Esophagus squamous epithelium (tissue), 4 donors: ENCODE measurements around the gene AQP12B.

Experiments
- POLR2A ChIP-seq, 4 donors: fragments of 450-650 bp; IDR thresholded peaks; one replicate each; pipeline ENCODE4 v1.6.1; 2017; ENCODE audit warnings: antibody characterized with exemption in 4 of 4, mild to moderate bottlenecking in 4 of 4, moderate library complexity in 3 of 4
- TF ChIP-seq, protein P1 (sequence below), 6 experiments: fragments of 450-650 bp in 4 of 6; fragments of 200-600 bp in 2 of 6; sonication (generic) in 2 of 6; IDR thresholded peaks; one replicate each; pipeline ENCODE4 v1.5.1; 2016 to 2019; ENCODE audit warnings: antibody characterized with exemption in 6 of 6, mild to moderate bottlenecking in 4 of 6, moderate library complexity in 4 of 6

GRCh38 chr2:240630771-240631547 lies 51.7 kb downstream of the AQP12B start:
- TF ChIP-seq, protein P1, sequence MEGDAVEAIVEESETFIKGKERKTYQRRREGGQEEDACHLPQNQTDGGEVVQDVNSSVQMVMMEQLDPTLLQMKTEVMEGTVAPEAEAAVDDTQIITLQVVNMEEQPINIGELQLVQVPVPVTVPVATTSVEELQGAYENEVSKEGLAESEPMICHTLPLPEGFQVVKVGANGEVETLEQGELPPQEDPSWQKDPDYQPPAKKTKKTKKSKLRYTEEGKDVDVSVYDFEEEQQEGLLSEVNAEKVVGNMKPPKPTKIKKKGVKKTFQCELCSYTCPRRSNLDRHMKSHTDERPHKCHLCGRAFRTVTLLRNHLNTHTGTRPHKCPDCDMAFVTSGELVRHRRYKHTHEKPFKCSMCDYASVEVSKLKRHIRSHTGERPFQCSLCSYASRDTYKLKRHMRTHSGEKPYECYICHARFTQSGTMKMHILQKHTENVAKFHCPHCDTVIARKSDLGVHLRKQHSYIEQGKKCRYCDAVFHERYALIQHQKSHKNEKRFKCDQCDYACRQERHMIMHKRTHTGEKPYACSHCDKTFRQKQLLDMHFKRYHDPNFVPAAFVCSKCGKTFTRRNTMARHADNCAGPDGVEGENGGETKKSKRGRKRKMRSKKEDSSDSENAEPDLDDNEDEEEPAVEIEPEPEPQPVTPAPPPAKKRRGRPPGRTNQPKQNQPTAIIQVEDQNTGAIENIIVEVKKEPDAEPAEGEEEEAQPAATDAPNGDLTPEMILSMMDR (IDR thresholded peaks at IDR 0.05), result no peak
- TF ChIP-seq POLR2A (IDR thresholded peaks at IDR 0.05), result no peak
